NCI-H1417 (cell line): Measurements from ENCODE around the gene KCNH1.
"Not testable (repeated sequence)": the region's sequence is repeated elsewhere in the genome, so short reads cannot be mapped to it uniquely, and the experiment has no call there.

Experiments
- DNase-seq, 3 experiments: peaks; one replicate each; lab custom pipeline; 2025; lab: John Stamatoyannopoulos, UW

The KCNH1 gene

DNA sequence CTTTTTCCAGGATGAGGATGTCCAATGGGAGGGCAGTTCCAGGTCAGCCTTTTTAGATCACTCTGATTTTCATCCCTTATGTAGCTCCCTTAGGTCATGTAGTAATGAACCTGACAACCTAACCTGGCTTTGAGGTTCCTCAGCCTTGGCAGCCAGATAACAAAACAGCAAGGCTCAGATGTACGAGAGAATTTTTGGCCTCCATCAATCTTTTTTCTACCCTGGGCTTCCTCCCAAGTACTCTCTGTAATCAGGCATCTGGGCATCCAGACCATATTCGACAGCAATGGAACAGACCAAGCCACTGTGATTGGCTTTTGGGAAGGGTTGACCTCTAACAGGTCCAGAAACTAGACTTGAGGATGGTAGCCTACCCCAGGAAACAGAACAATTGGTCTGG lies 38.6 kb downstream of the KCNH1 start:
- DNase-seq: no peak

DNA sequence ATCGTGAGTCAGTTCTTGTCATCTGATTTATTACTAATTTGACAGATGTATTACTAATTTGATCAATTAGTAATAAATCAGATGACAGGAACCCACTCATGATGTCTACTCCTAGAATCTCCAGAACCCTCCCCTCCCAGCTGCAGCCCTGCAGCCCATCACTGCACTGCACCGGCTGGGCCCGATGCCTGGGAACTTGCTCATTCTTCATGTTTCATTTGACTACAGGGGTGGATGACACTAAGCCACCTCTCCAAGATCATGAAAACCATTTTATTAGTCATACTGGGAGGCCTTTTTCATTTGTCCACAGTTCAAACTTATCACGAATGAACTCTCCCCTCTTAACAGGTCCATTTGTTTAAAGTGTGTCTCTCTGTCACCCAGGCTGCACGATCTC lies 41.0 kb downstream of the KCNH1 start:
- DNase-seq: no peak

DNA sequence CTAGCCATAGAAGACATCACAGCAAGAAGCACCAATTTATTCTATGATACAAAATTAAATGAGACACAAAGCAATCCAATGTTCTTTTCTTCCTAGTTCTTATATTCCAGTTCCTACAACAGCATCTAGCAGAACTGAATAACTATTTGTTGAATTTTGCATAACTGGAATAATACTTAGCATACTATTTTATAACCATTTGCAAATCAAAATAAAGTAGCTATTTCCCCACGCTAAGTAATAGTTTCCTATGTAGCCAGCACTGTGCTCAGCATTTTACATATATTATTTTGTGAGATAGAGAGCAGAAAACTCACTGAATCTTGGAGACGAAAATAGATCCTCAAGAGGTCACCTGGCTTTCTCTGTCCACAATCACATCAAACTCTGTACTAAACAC lies 42.1 kb downstream of the KCNH1 start:
- DNase-seq: no peak

DNA sequence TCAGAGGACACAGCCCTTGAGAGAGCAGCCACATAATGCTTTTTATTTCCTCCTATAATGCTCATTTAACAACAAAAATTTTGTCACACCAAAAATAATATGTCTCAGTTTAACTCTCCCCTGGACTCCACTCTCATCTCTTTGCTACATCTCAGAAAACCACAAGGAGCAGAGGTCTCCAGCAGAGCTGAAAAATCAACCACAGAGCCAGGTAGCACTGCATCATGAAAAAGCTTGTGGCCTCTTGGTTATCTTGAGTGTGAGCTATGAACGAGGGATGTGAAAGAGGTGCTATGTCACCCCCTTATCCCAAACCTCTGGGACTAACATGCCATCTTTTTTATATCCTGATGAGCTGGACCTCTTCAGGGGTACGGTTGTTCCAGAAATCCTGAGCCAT lies 44.4 kb downstream of the KCNH1 start:
- no peak for DNase-seq

DNA sequence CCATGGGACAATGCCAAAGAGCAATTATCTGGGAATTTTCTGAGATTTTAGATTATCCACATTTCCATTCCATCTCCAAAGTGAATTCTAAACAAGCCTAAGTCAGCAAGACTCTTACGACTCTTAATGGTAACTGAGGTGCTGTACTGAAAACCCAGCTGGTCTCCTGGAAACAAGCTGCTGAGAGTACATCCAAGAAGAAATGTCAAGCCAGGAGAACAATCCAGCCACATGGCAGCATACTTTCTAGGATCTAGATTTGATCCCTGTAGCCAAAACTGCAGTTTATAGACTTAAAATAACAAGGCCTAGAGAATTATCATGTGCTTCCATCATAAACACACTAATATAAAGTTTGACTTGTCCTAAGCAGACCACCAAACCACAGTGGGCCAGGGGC lies 45.8 kb downstream of the KCNH1 start:
- DNase-seq: no peak

DNA sequence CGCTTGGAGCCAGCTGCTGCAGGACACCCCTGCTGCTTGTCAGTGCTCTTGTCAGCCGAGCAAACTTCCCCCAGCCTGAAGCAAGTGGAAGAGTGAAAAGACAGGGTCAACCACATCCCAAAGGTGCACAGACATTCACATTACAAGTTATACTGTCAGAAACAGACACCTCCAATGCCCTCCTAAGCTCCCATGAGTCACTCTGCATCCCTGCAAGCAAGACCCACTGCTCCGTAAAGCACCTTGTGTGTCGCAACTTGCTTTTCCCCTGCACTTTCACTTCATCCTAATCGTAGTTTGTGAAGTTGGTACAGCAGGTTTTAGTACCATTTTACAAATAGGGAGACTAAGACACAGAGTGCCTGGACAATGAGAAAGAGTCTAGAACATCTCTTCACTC lies 51.1 kb downstream of the KCNH1 start:
- no peak for DNase-seq

DNA sequence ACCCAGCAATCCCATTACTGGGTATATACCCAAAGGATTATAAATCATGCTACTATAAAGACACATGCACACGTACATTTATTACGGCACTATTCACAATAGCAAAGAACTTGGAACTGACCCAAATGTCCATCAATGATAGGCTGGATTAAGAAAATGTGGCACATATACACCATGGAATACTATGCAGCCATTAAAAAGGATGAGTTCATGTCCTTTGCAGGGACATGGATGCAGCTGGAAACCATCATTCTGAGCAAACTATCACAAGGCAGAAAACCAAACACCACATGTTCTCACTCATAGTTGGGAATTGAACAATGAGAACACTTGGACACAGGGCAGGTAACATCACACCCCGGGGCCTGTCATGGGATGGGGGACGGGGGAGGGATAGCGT lies 52.5 kb downstream of the KCNH1 start:
- not testable (repeated sequence) for DNase-seq

DNA sequence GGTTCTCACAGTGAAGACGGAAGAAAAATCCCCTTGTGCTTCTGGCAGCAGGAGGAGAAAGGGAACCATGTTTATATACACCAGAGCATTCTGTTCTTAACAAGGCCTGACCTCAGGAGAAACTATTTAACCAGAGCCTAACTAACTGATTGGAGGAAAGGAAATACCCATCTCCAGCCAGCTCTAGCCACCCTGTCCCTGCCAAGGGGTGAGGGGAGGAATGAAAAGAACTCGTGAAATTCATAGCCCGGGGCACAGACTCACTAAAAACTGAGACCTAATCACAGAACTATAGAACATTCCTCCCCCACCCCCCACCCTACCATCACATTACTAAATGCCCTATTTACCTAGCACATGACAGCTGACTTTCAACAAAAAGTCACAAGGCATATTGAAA lies 65.0 kb downstream of the KCNH1 start:
- DNase-seq: no peak

DNA sequence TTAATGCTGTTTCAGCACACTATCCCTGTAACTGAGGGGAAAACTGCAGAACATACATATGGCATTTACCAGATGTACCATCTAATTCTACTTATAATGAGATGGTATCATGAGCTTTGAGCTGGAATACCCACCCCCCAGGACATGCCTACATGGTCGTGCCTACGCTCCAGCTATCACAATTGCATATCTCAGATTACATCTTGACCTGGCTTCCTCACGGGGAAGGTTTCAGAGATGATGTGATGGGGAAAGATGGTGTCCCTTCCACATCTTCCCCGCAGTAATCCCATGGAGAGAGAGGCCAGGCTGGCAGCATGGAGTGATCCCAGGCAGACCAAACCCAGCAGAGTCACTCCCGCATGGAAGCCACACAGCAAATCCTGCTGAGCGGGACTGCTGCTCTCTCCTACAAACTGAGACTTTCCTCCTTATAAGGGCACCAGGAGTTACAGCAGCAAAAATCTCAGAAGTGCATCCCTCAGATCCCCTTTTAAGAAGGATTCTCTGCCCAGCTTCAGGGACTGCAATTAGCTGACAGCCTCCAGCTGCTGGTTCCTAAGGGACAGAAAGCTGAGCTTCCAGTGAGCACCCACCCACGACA lies 67.1 kb downstream of the KCNH1 start:
- no peak for DNase-seq

DNA sequence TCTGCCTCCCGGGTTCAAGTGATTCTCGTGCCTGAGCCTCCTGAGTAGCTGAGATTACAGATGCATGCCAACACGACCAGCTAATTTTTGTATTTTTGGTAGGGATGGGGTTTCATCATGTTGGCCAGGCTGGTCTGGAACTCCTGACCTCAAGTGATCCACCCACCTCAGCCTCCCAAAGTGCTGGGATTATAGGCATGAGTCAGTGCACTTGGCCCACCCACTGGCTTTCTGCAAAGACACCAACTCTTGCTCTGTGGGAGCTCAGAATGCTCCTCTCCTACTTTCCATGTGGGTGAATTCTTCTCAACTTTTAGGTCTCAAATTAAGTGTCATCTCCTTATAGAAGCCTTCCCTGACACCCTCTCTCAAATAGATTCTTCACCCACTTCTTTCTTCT lies 92.1 kb downstream of the KCNH1 start:
- DNase-seq: not testable (repeated sequence)

DNA sequence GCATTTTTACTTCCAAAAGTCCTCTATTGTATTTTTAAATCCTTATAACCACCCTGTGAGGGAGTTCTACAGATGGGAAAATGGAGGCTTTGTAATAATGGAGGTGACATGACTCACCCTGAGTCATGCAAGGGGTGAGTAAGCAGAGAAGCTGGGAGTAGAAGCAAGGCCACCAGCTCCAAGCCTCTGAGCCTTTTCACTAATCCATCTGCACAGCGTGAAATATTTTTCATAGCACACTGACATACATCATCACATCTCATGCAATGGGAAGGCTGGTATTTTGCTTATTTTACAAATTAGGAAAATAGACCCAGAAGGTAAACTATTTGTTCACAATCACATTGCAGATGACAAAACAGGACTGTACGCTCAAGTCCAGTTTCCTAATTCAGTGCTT lies 96.9 kb downstream of the KCNH1 start:
- no peak for DNase-seq

DNA sequence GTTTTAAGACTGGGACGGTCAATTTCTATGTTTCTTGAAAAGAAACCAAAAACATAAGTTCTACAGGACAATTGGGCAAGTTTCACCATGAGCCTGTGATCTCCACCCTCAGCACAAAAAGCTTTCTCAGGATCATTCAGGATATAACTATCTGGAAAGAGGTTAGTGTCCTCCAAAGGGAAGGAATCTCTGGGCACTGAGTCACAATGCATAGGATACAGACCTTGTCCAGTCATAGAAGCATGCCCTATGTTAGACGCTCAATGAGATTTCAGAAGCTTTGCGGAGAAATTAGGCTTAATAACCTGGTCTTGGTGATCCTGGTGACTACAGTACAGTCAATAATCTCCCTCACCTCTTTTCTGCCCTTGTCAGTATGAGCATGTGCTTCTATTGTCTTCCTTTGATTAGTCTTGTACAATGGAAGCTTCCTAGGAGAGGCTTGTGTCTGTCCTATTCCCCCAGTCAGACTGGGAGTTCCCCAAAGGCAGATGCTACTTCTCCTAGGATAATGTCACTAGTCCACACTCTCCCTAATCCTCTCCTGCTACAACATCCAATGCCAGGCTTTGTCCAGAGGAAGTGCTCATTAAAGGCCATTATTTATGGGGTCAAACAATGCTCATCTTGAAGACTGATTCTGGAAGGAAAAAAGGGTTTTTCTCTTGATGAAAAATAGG lies 97.4 kb downstream of the KCNH1 start:
- no peak for DNase-seq

DNA sequence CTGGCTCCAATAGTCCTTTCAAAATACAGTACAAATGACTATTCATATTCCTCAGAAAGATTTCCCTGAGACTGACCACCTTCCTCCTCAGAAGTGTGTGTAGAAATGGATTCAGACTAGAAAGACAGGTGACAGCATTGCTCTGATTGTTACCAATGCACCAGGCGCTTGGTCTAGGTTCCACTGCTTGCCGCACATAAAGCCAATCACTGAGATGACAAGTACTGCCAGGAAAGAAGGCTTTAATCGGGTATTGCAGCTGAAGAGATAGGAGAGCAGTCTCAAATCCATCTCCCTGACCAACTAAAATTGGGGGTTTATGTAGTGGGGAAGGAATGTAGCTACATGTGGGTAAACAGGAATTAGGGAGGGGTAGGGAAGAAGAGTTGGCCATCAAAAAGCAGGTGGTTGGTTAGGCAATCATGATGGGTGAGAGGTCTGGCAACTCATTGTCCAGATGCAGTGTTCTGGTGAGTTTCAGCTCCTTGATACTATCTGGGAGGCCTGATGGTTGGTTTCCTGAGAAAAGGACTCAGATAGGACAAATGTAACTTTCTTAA lies 98.0 kb downstream of the KCNH1 start:
- no peak for DNase-seq

DNA sequence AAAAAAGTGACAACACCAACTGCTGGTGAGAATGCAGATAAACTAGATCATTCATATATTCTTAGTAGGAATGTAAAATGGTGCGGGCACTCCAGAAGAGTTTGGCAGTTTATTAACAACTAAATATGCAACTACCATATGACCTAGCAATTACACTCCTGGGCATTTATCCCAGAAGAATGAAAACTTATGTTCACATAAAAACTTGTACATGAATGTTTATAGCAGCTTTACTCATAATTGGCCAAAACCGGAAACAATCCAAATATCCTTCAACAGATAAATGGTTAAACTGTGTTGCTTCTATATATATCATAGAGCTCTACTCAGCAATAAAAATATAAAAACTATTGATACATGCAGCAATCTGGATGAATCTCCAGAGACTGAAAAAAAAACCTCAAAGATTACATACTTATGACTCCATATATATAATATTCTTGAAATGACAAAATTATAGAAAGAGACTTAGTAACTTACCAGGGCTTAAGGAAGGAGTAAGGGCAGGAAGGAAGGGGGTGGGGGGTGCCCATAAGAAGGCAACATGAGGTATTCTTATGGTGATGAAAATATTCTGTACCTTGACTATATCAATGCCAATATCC lies 99.9 kb downstream of the KCNH1 start:
- no peak for DNase-seq

DNA sequence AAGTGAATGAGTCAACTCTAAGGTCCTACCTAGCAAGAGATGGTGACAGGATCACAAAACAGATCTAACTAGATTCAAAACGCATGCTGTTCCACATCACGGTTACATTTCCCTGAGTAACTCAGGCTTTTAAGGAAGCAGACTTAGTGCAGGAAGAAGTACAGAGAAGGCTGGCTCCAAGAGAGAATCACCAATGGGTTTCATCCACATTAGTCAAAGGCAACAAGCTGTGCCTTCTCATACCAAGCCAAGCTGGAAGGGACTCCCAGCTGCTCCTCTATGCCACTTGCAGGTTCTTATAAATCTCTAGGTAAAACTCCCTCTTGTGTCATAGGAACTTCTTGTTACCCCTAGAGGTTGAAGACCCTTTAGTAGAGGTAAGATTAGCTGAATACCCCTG lies 109.0 kb downstream of the KCNH1 start:
- no peak for DNase-seq

DNA sequence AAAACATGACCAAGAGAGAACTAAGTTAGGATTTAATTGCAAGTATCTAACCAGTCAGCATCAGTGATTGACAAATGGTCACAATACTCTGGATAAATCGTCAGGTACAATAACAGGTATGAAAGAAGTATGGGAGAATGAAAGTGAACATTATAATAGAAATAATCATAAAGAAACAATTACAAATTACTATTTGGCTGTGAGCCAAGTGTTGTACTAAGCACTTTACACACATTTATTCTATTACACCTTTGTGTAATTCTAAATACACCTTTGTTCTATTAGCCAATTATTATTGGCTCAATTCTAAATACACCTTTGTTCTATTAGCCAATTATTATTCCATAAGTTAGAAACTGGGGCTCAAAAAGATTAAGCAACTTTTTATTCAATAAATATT lies 114.7 kb downstream of the KCNH1 start:
- peak in 1 of 3 experiments; percentile 38 for DNase-seq

DNA sequence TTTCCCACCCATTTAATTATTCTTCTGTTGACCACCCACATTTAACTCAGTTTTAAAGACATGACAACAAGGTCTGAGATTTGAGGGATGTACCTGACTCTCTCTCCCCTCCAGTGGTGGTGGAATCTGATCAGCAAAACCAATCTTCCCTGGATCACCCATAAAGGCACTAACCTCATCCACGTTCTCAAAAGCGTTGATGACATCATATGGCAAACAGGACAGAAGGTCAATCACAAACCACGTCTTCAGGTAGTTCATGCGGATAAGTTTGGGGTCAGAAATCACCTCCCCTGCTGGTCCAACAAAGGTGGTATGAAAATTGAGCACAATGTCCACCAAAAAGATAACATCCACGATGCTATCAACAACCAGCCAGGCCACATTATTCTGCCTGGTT lies 115.3 kb downstream of the KCNH1 start:
- DNase-seq: no peak

DNA sequence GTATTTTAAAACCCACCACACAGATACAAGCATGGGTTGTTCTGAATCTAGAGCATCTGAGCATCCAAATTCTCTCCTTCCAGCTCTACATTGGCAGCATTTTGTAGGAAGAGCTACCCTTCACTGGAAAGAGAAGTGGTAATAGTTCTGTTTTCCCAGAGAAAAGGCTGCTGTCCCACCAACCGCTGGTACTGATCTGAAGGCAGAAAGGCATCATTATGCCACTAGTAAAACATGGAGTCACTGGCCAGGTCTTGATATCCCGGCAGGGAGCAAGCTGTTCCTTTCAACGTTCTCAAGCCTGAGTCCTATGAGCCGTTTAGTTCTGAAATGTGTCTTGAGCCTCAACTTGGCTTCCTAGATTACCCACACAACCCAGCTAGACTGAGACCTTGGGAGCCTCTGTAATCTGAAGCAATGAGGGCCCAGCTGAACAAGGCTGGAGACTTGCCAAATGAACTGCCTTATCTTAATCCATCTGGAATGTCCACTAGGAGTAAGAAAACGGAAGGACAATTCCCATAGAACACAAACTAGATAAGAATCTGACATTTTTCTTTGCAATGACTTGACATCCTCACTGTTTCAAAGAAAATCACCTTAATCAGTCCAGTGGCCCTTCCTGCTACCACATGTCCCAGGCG lies 116.8 kb downstream of the KCNH1 start:
- DNase-seq: no peak

DNA sequence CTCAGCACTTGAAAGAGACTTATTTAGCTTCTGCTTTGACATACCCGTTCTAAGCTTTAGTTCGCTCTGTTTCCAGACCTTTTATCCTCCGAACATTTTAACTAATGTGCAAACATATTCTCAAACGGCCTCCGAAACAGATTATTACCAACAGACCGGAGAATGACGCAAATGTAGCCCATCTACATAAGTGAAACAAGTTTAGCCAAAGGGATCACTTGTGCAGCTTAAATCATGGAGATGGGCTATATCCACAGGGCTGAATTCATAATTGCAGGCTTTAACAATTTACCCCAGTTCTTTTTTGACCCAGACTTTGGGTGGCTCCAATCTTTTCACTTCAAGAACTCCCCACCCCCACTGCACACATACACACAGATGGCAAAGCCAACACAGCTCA lies 119.7 kb downstream of the KCNH1 start:
- no peak for DNase-seq

DNA sequence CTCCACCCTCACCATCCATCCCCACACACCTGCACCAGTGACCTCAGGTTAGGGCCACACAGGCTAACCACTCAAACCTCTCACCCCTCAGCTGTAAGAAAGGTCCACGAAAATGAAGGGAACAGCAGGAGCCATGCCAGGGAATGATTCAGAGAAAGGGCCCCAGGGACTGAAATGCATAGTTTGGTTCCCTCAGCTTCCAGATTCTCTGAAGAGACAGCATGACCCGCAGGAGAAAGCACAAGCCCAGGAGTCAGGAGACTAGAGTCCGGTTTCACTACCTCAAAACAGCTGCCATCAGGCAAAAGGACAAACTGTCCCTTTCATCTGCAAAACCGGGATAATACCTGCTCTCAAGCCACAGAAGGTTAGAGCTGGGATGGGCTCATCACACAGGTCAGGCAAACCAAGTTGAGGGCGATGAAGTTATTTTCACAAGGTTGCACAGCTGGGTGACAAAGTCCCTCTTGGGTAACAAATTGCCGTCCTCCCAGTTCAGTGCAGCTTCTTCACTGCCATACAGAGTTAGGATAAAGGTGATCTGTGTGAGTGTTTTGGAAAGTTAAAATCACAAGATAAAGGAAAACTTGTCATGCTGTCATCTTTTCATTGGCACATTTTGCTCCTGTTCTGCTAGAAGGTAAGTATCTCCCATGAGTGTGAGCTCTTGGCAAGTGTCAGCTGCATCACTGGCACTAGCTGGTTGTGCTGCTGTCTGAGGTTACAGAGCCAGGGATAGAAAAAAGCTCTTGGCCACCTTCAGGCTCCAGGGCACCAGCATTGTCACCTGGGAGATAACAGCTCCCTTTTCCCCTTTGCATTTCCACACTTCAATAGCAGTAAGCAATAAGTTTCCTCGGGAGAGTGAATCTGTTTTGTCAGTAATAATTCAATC lies 120.4 kb downstream of the KCNH1 start:
- no peak for DNase-seq

DNA sequence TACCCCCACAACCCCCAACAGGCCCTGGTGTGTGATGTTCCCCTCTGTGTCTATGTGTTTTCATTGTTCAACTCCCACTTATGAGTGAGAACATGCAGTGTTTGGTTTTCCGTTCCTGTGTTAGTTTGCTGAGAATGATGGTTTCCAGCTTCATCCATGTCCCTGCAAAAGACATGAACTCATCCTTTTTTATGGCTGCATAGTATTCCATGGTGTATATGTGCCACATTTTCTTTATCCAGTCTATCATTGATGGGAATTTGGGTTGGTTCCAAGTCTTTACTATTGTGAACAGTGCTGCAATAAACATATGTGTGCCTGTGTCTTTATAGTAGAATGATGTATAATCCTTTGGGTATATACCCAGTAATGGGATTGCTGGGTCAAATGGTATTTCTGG lies 122.8 kb downstream of the KCNH1 start:
- not testable (repeated sequence) for DNase-seq

DNA sequence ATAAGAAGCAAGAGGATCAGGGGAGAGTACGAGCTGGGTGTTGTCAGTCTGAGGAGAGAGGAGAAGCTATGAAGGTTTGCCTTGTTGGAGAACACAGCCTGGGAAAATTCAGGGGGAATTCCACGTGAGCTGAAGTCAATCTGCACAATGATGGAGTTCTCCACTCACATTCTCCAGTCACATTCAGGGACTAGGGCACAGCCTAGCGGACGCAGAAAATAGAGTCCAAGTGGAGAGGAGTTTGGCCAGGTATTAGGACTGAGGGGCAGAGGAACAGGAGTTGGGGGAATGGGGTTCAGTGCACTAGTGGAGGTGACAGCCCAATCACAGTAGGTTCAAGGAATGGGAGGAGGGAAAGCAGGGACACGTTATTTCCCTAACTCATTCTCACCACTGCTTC lies 124.0 kb downstream of the KCNH1 start:
- no peak for DNase-seq
